ENCODE measurements around the gene IL15RA.

DNA sequence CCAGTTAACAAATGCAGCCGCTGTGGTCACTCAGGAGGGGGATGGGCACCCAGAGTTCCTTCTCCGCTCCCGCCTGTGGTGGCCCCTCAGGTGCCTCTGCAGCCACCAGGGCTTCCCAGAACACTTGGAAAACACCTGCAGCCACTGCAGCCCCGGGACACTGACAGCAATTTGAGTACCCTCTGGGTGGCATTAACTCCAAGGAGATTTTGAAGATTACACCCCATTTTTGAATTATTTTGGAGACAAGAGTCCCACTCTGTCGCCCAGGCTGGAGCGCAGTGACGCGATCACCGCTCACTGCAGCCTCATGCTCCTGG is 32.2 kb downstream of the IL15RA start:
- TF ChIP-seq EZH2 (IDR thresholded peaks at IDR 0.05; ENCODE audit: borderline replicate concordance, low read length) = no peak
- TF ChIP-seq, protein P1, sequence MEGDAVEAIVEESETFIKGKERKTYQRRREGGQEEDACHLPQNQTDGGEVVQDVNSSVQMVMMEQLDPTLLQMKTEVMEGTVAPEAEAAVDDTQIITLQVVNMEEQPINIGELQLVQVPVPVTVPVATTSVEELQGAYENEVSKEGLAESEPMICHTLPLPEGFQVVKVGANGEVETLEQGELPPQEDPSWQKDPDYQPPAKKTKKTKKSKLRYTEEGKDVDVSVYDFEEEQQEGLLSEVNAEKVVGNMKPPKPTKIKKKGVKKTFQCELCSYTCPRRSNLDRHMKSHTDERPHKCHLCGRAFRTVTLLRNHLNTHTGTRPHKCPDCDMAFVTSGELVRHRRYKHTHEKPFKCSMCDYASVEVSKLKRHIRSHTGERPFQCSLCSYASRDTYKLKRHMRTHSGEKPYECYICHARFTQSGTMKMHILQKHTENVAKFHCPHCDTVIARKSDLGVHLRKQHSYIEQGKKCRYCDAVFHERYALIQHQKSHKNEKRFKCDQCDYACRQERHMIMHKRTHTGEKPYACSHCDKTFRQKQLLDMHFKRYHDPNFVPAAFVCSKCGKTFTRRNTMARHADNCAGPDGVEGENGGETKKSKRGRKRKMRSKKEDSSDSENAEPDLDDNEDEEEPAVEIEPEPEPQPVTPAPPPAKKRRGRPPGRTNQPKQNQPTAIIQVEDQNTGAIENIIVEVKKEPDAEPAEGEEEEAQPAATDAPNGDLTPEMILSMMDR (conservative IDR thresholded peaks at IDR 0.05 in 1 of 2, IDR thresholded peaks at IDR 0.05 in 1 of 2; ENCODE audit: extremely low read depth in 1 of 2, insufficient read depth in 1 of 2, low read depth in 1 of 2, low read length in 2 of 2) = no peak

Data from mammary epithelial cell (primary cell).